HCT116 (cell line): Measurements from ENCODE around the gene ZSWIM5. TPM values are rescaled to one million over a fixed set of nuclear protein-coding genes. Genes with fewer than 3 reads are reported as not detected.

Experiments used
- ATAC-seq: fragments of 200-7000 bp; cut with Tn5 transposase; 2 replicates; pipeline ENCODE4 v1.9.1; 2020; ENCODE audit warnings: mild to moderate bottlenecking, moderate library complexity
- BruUV-seq: library from RNA; stranded (reverse); fragments of 400-500 nt; replicated peaks from 2 replicates; lab custom pipeline; 2021; lab: Mats Ljungman, UMichigan
- CTCF ChIA-PET: fragments of 300-600 bp; sonication (Branson Sonifier 250); formaldehyde crosslinking; loops from one replicate; lab custom pipeline; 2021; ENCODE audit warnings: antibody characterized with exemption; lab: Charles Lee
- POLR2A ChIA-PET: fragments of 300-600, 350-600 bp; sonication (Branson Sonifier 250); formaldehyde crosslinking; loops from one replicate; lab custom pipeline; 2021; ENCODE audit warnings: antibody characterized with exemption; lab: Charles Lee
- RAD21 ChIA-PET, 2 experiments: fragments of 300-600 bp; sonication (Branson Sonifier 250); formaldehyde crosslinking; loops; one replicate each; lab custom pipeline; 2023; ENCODE audit warnings: low total read pairs in 2 of 2; ENCODE audit not compliant: uncharacterized antibody in 2 of 2, unreplicated experiment in 2 of 2, low non-redundant PET in 1 of 2; lab: Charles Lee
- DNase-seq: peaks from one replicate; pipeline ENCODE4 v3.0.0-alpha.2; 2010; ENCODE audit warnings: low read depth, low spot score
- H2AFZ ChIP-seq: fragments of 200-600 bp; shearing (Covaris generic), sonication (generic); 2 replicates; pipeline ENCODE4 v1.6.1; 2017; ENCODE audit warnings: low read depth, mixed run types, mixed read lengths, antibody characterized with exemption, low read length; ENCODE audit not compliant: poor library complexity, severe bottlenecking
- H3K27ac ChIP-seq: 2 replicates; pipeline ENCODE4 v1.5.1; 2012; ENCODE audit warnings: low read depth, low read length
- H3K27me3 ChIP-seq: fragments of 200-600 bp; sonication (generic); 2 replicates; pipeline ENCODE4 v1.6.1; 2016; ENCODE audit warnings: mixed run types, low read length, mixed read lengths; ENCODE audit not compliant: insufficient read depth
- H3K36me3 ChIP-seq, 2 experiments: fragments of 200-500 bp in 1 of 2; fragments of 200-600 bp in 1 of 2; sonication (Bioruptor generic) in 1 of 2; sonication (generic) in 1 of 2; 2 replicates each; pipeline versions ENCODE4 v1.5.1 to v1.6.1; 2014 to 2016; ENCODE audit warnings: low read length in 2 of 2, inconsistent platforms in 1 of 2, mixed read lengths in 1 of 2, mixed run types in 1 of 2; ENCODE audit not compliant: insufficient read depth in 2 of 2, control insufficient read depth in 1 of 2
- H3K4me1 ChIP-seq, 2 experiments: fragments of 200-600 bp in 1 of 2; sonication (generic) in 1 of 2; 2 replicates each; pipeline versions ENCODE4 v1.5.1 to v1.6.1; 2012 to 2017; ENCODE audit warnings: low read length in 2 of 2, inconsistent platforms in 1 of 2, mild to moderate bottlenecking in 1 of 2, mixed read lengths in 1 of 2, mixed run types in 1 of 2, moderate library complexity in 1 of 2; ENCODE audit not compliant: insufficient read depth in 2 of 2, control insufficient read depth in 1 of 2
- H3K4me2 ChIP-seq: fragments of 200-600 bp; sonication (generic); 2 replicates; pipeline ENCODE4 v1.6.1; 2017; ENCODE audit warnings: mixed run types, low read length, mixed read lengths
- H3K4me3 ChIP-seq, 2 experiments: fragments of 200-600 bp in 1 of 2; sonication (generic) in 1 of 2; replicated peaks in 1 of 2; 2 replicates each; pipeline ENCODE4 v1.5.1; 2011 to 2016; ENCODE audit warnings: low read length in 2 of 2, control low read depth in 1 of 2, low read depth in 1 of 2, mild to moderate bottlenecking in 1 of 2, mixed read lengths in 1 of 2, mixed run types in 1 of 2
- H3K79me2 ChIP-seq: fragments of 200-600 bp; sonication (generic); 2 replicates; pipeline ENCODE4 v1.6.1; 2017; ENCODE audit warnings: mild to moderate bottlenecking, mixed run types, low read length, moderate library complexity, mixed read lengths; ENCODE audit not compliant: insufficient read depth
- H3K9ac ChIP-seq: fragments of 200-600 bp; sonication (generic); 2 replicates; pipeline ENCODE4 v1.6.1; 2016; ENCODE audit warnings: low read length, mixed read lengths
- H3K9me2 ChIP-seq: fragments of 200-600 bp; sonication (generic), shearing (Covaris generic); 2 replicates; pipeline ENCODE4 v1.6.1; 2017; ENCODE audit warnings: mixed run types, mild to moderate bottlenecking, moderate library complexity; ENCODE audit not compliant: insufficient read depth
- H3K9me3 ChIP-seq, 2 experiments: fragments of 200-500 bp in 1 of 2; fragments of 200-600 bp in 1 of 2; sonication (Bioruptor generic) in 1 of 2; sonication (generic) in 1 of 2; 2 replicates each; pipeline ENCODE4 v1.6.1; 2014 to 2017; ENCODE audit warnings: low read length in 2 of 2, mixed read lengths in 2 of 2, inconsistent platforms in 1 of 2, low read depth in 1 of 2, mild to moderate bottlenecking in 1 of 2, mixed run types in 1 of 2, moderate library complexity in 1 of 2; ENCODE audit not compliant: control insufficient read depth in 1 of 2, insufficient read depth in 1 of 2
- H4K20me1 ChIP-seq: fragments of 200-600 bp; sonication (generic), shearing (Covaris generic); 2 replicates; pipeline ENCODE4 v1.6.1; 2017; ENCODE audit warnings: mixed run types, mild to moderate bottlenecking, moderate library complexity; ENCODE audit not compliant: insufficient read depth
- CBX3 ChIP-seq: IDR thresholded peaks from 2 replicates; pipeline ENCODE4 v1.6.1; 2012; ENCODE audit warnings: low read depth
- EGR1 ChIP-seq: IDR thresholded peaks from 2 replicates; pipeline ENCODE4 v1.6.1; 2012; ENCODE audit warnings: low read depth
- ELF1 ChIP-seq: IDR thresholded peaks from 2 replicates; pipeline ENCODE4 v1.6.1; 2012; ENCODE audit warnings: low read depth, borderline replicate concordance
- EZH2 ChIP-seq: fragments of 200-600 bp; sonication (generic); IDR thresholded peaks from 2 replicates; pipeline ENCODE4 v1.6.1; 2017; ENCODE audit warnings: antibody characterized with exemption, mixed run types
- FOSL1 ChIP-seq: IDR thresholded peaks from 2 replicates; pipeline ENCODE4 v1.6.1; 2012; ENCODE audit warnings: low read depth
- JUND ChIP-seq: IDR thresholded peaks from 2 replicates; pipeline ENCODE4 v1.6.1; 2012
- POLR2A ChIP-seq: IDR thresholded peaks from 2 replicates; pipeline ENCODE4 v1.7.0; 2011; ENCODE audit warnings: borderline replicate concordance; ENCODE audit not compliant: insufficient read depth, insufficient read length; ENCODE audit errors: extremely low read depth
- POLR2AphosphoS5 ChIP-seq: IDR thresholded peaks from 2 replicates; pipeline ENCODE4 v1.6.1; 2011; ENCODE audit warnings: mild to moderate bottlenecking, low read depth, low read length, moderate library complexity
- RAD21 ChIP-seq: IDR thresholded peaks from 2 replicates; pipeline ENCODE4 v1.6.1; 2012; ENCODE audit warnings: low read depth, mild to moderate bottlenecking
- SIN3A ChIP-seq: IDR thresholded peaks from 2 replicates; pipeline ENCODE4 v1.6.1; 2012; ENCODE audit warnings: low read depth
- SP1 ChIP-seq: IDR thresholded peaks from 2 replicates; pipeline ENCODE4 v1.6.1; 2012; ENCODE audit warnings: low read depth
- SRF ChIP-seq: IDR thresholded peaks from 2 replicates; pipeline ENCODE4 v1.6.1; 2012; ENCODE audit warnings: low read depth
- TCF7L2 ChIP-seq: IDR thresholded peaks from 2 replicates; pipeline ENCODE4 v1.7.0; 2011; ENCODE audit warnings: borderline replicate concordance, inconsistent platforms; ENCODE audit not compliant: insufficient read depth, insufficient read length; ENCODE audit errors: extremely low read depth
- YY1 ChIP-seq: IDR thresholded peaks from 2 replicates; pipeline ENCODE4 v1.6.1; 2011; ENCODE audit warnings: low read length, low read depth, moderate library complexity, mild to moderate bottlenecking; ENCODE audit not compliant: insufficient replicate concordance; ENCODE audit errors: extremely low read depth
- ZNF274 ChIP-seq: fragments of 200-500 bp; sonication (Bioruptor generic); IDR thresholded peaks from 2 replicates; pipeline ENCODE4 v1.6.1; 2014; ENCODE audit warnings: mild to moderate bottlenecking, low read depth, low read length, inconsistent platforms
- intact Hi-C: fragments of 100-400 bp; cut with micrococcal nuclease; formaldehyde crosslinking; loops from 2 replicates; pipeline ENCODE4 v1.10.0; 2022
- total RNA-seq: library from RNA; stranded (reverse); gene quantifications from one replicate; pipeline ENCODE4 v1.2.1, GENCODE V29; 2021; ENCODE audit not compliant: unreplicated experiment
- TF ChIP-seq, protein P1 (sequence below): IDR thresholded peaks from 2 replicates; pipeline ENCODE4 v1.6.1; 2011; ENCODE audit warnings: mild to moderate bottlenecking, low read length, moderate library complexity; ENCODE audit not compliant: insufficient replicate concordance; ENCODE audit errors: extremely low read depth
- TF ChIP-seq, protein P2 (sequence below): IDR thresholded peaks from 2 replicates; pipeline ENCODE4 v1.6.1; 2012
- TF ChIP-seq, protein P3 (sequence below), 3 experiments: fragments of 200-600 bp in 1 of 3; sonication (generic) in 1 of 3; IDR thresholded peaks in 2 of 3; conservative IDR thresholded peaks in 1 of 3; 2 replicates each; pipeline ENCODE4 v1.5.1; 2012 to 2017; ENCODE audit warnings: low read depth in 2 of 3, low read length in 2 of 3, antibody characterized with exemption in 1 of 3, borderline replicate concordance in 1 of 3, control low read depth in 1 of 3, mild to moderate bottlenecking in 1 of 3, mixed read lengths in 1 of 3, mixed run types in 1 of 3, moderate library complexity in 1 of 3; ENCODE audit not compliant: insufficient read depth in 1 of 3
- TF ChIP-seq, protein P4 (sequence below): IDR thresholded peaks from 2 replicates; pipeline ENCODE4 v1.6.1; 2012

ZSWIM5 gene
- total RNA-seq, 1 experiment from 2014 or later, result 1.1 TPM

DNA sequence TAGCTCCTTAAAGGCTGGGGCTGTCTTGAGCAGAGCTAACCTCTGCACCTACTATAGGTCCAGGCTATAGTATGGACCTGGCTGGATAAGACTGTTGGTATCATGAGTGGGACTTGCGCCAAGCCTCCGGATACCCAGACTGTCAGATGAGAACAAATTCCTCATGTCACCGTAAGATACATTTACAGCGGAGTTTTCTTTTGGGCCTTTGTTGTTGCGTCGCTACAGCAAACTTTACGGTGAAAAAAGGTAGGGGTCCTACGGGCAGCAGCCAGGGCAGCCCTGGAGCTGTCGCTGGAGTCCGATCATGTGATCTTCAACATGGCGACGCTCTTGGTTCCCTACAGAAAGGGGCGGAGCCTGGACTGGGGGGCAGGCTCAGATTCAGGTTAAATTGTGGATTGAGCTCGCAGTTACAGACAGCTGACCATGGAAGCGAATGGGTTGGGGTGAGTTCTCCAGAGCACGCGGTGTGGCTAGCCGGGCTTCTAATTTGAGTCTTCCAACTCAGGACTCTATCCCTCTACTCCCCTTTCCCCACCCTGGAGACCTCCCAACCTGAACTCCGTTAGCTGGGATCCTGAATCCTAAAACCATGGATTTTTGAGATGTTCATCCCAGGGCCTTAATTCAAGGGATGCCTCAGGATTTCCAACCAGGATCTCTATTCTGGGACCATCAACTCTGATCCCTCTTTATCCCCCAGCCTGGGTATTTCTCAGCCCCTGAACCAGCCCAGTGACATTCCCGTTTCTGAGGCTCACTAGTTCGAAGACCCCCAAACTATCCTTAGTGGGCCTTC lies 194.4 kb downstream of the ZSWIM5 start, which contains the start of gene UROD:
Gene UROD (plus strand): TSS at position 418 of the 802 bp plus-strand sequence. CDS start 12 bp downstream, at position 430.
- POLR2A ChIA-PET, result interaction anchor here (0.6 to 5.4 kb wide), 18 partner anchors 9 to 810 kb away, joined by 3 to 35 read pairs (median 6); partner anchors contain the start of genes CCDC163, DYNLT4, MMACHC and MUTYH
- BruUV-seq, result TSS peak; percentile 76
- no peaks in the 10 kb centered on the region for H3K9me3 ChIP-seq
- peak within 1 kb of the TSS; percentile 75 for H3K9ac ChIP-seq
- peaks cover 6 to 7% of the 10 kb centered on the region in 2 experiments; a peak in 1 of 4 replicates for H3K36me3 ChIP-seq
- H2AFZ ChIP-seq, result peak within 1 kb of the TSS; percentile 76
- peak within 1 kb of the TSS; percentile 74 to 75 for H3K4me3 ChIP-seq
- intact Hi-C loops, result loop anchor here (2.0 to 10.0 kb wide), 5 partner anchors 175 to 893 kb away; partner anchors contain the start of genes MUTYH, RNU5D-1 and TOE1
- DNase-seq, result peak; percentile 93
- H3K27ac ChIP-seq, result peak within 1 kb of the TSS; percentile 65
- TF ChIP-seq TCF7L2, result no peak
- TF ChIP-seq, protein P1, sequence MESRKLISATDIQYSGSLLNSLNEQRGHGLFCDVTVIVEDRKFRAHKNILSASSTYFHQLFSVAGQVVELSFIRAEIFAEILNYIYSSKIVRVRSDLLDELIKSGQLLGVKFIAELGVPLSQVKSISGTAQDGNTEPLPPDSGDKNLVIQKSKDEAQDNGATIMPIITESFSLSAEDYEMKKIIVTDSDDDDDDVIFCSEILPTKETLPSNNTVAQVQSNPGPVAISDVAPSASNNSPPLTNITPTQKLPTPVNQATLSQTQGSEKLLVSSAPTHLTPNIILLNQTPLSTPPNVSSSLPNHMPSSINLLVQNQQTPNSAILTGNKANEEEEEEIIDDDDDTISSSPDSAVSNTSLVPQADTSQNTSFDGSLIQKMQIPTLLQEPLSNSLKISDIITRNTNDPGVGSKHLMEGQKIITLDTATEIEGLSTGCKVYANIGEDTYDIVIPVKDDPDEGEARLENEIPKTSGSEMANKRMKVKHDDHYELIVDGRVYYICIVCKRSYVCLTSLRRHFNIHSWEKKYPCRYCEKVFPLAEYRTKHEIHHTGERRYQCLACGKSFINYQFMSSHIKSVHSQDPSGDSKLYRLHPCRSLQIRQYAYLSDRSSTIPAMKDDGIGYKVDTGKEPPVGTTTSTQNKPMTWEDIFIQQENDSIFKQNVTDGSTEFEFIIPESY, result peak; percentile 80
- TF ChIP-seq ZNF274, result no peak
- peak; percentile 97 for TF ChIP-seq SIN3A
- TF ChIP-seq POLR2AphosphoS5, result peak; percentile 88
- TF ChIP-seq POLR2A, result peak; percentile 85
- no peak for TF ChIP-seq JUND
- peak; percentile 99 for TF ChIP-seq SP1
- TF ChIP-seq ELF1, result no peak; the same call in 1 of the 2 replicates
- peak; percentile 2; the same call in 1 of the 2 replicates for TF ChIP-seq RAD21
- TF ChIP-seq, protein P2, sequence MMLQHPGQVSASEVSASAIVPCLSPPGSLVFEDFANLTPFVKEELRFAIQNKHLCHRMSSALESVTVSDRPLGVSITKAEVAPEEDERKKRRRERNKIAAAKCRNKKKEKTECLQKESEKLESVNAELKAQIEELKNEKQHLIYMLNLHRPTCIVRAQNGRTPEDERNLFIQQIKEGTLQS, result no peak
- TF ChIP-seq CBX3, result peak; percentile 64
- TF ChIP-seq FOSL1, result no peak
- TF ChIP-seq EGR1, result 0 out of 2 replicates have a peak, but pooled peaks have one; percentile 45
- TF ChIP-seq, protein P3, sequence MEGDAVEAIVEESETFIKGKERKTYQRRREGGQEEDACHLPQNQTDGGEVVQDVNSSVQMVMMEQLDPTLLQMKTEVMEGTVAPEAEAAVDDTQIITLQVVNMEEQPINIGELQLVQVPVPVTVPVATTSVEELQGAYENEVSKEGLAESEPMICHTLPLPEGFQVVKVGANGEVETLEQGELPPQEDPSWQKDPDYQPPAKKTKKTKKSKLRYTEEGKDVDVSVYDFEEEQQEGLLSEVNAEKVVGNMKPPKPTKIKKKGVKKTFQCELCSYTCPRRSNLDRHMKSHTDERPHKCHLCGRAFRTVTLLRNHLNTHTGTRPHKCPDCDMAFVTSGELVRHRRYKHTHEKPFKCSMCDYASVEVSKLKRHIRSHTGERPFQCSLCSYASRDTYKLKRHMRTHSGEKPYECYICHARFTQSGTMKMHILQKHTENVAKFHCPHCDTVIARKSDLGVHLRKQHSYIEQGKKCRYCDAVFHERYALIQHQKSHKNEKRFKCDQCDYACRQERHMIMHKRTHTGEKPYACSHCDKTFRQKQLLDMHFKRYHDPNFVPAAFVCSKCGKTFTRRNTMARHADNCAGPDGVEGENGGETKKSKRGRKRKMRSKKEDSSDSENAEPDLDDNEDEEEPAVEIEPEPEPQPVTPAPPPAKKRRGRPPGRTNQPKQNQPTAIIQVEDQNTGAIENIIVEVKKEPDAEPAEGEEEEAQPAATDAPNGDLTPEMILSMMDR (IDR thresholded peaks at IDR 0.05 in 2 of 3, conservative IDR thresholded peaks at IDR 0.05 in 1 of 3; ENCODE audit: borderline replicate concordance in 1 of 3, insufficient read depth in 1 of 3, low read depth in 2 of 3, low read length in 2 of 3), result no peak
- no peak for TF ChIP-seq EZH2
- TF ChIP-seq, protein P4, sequence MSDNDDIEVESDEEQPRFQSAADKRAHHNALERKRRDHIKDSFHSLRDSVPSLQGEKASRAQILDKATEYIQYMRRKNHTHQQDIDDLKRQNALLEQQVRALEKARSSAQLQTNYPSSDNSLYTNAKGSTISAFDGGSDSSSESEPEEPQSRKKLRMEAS, result peak; percentile 74
- TF ChIP-seq SRF, result no peak
- TF ChIP-seq YY1, result peak; percentile 99
- TF ChIP-seq, all 23 proteins: peak for 10
- Histone ChIP-seq H4K20me1 (no peaks in the 10 kb centered on the region), H3K4me1 (peaks cover 9 to 28% of the 10 kb centered on the region in 2 experiments; a peak in 3 of 4 replicates), H3K9me2 (no peaks in the 10 kb centered on the region), H3K4me2 (peak within 1 kb of the TSS; percentile 80), H3K27me3 (no peaks in the 10 kb centered on the region), H3K79me2 (peaks cover 12% of the 10 kb centered on the region; the same call in 1 of the 2 replicates)
- peak; percentile 72 for ATAC-seq
- ChIA-PET CTCF (interaction anchor here (1.0 to 11.9 kb wide), 8 partner anchors 20 to 480 kb away, joined by 3 to 214 read pairs (median 8); partner anchors contain the start of genes PLK3 and TESK2), RAD21 (interaction anchor here (0.7 to 2.5 kb wide), 6 partner anchors 176 to 328 kb away, joined by 3 to 9 read pairs (median 4); partner anchors contain the start of genes MUTYH (in 1 of the 2) and TOE1 (in 1 of the 2))
